Activated T-helper 9 cell treated with anti-CD3 and anti-CD28 coated beads, Interleukin-2, amount 50 U/mL, for 16 hours (primary cell): ENCODE results near the gene CPEB3.
"Not testable (repeated sequence)": the region's sequence is repeated elsewhere in the genome, so short reads cannot be mapped to it uniquely, and the experiment has no call there.

Source experiments
- DNase-seq: peaks from one replicate; pipeline ENCODE4 v3.0.0-alpha.2; 2020; ENCODE audit warnings: low read depth

The CPEB3 gene

DNA sequence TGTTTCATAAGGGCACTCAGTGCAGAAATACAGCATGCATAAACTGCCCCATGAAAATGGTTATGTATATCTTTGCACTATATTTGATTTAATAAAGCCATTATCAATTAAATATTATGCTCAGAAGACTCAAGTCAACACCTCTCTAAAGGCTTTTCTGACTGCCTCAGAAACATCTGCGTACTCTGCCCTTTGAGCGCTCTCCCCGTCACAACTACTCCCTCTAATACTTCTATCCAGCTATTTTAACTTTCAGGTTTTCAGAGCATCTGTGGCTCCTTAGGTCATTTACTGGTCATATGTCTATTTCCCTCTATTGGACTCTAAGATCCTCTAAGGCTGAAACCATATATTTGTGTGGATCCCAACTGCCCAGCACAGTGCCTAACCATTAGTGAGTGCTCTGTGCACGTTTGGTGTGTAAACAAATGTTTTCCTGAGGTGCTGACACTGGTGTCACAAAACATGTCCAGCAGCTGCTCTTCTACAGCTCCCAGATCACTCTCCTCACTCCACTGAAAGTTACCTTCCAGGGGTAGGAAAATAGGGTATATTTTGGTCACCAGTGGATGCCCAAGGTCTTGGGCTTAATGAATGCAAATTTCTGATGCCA lies 188.2 kb downstream of the CPEB3 start:
- DNase-seq, result no peak

- DNase-seq, result no peak
Measured at GRCh38 chr10:92094960-92095359, 195.9 kb downstream of the CPEB3 start.

DNA sequence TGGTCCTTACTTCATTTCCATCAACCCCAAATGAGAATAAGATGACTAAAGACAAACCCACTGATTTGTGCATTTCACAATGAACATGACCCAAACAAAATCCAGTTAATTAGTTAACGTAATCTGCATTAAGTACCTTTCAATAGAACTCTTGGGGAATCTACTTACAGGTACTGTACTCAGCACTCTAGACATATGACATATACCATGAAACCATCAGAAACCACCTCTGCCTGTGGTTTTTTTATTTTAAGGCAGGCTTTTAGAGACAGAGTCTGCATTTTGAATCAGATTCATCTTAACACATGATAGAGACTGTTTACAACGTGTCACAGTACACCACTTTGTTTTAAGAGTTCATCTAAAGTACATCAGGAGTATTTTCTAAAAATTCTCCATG lies 198.9 kb downstream of the CPEB3 start:
- DNase-seq, result no peak

DNA sequence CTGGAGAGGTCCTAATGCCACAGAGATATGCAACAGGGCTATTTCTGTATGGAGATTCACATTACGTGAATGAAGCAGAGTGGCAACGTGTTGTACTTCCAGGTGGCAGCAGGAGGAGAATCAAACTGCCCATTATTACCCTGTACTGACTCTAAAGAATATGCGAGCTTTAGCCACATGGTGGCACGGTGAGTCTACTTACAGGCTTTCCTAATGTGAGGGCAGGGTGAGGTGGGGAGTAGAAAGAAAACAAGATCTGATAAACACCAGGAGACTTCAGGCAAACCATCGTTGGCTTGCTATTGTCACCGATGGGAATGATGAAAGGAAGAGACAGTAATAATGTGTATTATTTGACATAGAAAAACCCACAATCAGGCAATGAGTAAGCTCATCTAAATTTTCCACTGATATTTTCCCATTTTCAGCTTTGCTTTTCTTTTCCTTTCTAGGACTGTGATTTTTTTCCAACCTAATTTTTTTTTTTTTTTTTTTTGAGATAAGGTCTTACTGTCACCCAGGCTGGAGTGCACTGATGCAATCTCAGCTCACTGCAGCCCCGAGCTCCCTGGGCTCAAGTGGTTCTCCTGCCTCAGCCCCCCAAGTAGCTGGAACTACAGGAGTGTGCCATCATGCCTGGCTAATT lies 203.0 kb downstream of the CPEB3 start:
- peak; percentile 10 for DNase-seq

- DNase-seq, result no peak
Measured at GRCh38 chr10:92082583-92083280, 208.1 kb downstream of the CPEB3 start.

GRCh38 chr10:92081641-92082040 lies 209.2 kb downstream of the CPEB3 start:
- no peak for DNase-seq

DNA sequence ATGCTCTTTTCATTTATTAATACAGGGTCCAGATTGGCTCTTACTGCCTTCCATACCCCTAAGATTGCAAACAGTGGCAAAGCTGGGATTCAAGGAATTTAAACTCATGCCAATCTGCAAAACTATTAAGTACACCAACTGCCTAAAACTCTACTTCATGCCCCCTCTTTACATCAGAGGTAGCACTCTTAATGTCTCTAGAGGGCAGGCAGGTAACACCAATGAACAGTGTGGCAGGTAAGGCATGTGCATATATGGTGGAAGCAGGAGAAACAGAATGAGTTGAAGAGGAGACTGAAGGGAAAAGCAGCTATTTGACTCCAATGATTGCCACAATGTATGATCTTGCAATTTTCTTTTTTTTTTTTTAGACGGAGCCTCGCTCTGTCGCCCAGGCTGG lies 210.6 kb downstream of the CPEB3 start:
- no peak for DNase-seq

DNA sequence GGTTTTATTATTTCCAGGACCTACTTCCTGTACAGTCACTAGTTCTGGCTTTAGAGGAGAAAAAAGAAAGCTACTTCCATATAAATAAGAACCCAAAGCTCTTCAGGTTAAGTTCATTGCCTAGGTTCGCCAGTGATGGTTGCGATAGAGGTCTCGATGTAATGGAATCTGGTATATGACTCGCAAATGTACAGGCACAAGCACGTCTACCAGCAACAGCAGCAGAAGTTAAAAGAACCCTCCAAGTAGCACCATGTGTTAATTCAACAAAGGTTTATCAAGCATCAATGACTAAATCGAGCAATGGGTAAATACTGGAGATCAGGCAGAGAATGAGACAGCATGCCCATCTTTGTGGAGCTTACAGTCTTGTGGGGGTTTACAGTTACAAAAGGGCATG lies 211.9 kb downstream of the CPEB3 start:
- no peak for DNase-seq

GRCh38 chr10:92076722-92077121 lies 214.2 kb downstream of the CPEB3 start:
- no peak for DNase-seq

GRCh38 chr10:92075829-92076228 lies 215.0 kb downstream of the CPEB3 start:
- no peak for DNase-seq

DNA sequence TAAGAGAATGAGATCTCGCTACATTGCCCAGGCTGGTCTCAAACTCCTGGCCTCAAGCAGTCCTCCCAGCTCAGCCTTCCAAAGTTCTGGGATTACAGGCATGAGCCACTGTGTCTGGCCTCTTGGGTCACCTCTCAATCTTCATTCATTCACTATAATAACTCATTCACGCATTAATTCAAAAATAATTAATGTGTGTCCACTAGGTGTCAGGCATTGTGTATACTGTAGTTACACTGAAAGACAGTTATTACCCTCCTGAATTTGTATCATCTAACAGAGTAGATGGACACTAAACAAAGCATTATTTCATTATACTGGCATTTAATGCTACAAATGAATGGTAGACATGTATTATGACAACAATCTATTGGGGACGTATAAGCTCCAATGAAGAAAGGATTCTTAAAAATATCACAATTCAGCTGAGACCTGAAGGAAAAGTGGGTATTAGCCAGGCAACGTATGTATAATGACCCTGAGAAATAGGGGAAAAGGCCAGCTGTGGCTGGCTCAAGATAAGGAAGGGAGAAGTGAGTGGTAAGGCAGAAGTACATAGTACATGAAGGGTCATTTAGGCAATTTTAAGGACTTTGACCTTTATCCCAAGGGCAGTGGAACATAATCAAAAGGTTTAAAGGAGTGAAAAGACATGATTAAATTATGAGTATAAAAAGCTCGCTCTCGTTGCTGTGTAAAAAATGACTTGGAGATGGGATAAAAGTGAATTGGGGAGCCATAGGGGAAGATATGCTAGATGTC lies 216.6 kb downstream of the CPEB3 start:
- DNase-seq, result no peak

GRCh38 chr10:92068900-92069299 lies 222.0 kb downstream of the CPEB3 start:
- no peak for DNase-seq

DNA sequence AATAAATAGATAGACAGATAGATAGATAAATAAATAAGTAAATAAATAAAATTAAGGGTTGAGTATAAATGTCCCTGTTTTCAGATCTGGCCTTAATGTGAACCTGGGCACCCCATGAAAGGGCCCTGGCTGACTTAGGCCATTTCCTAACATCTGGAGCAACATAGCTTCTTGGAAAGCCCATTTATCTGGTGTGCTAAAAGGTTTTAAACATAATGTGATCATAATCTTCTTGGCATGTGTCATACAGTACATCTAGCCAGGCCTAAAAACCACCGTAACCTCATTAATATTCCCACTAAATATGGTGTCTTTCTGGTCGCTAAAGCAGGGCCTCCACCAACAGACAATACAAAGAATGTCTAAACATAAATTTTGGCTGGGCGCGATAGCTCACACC lies 224.5 kb downstream of the CPEB3 start:
- no peak for DNase-seq

GRCh38 chr10:92064506-92064905 lies 226.4 kb downstream of the CPEB3 start:
- no peak for DNase-seq

DNA sequence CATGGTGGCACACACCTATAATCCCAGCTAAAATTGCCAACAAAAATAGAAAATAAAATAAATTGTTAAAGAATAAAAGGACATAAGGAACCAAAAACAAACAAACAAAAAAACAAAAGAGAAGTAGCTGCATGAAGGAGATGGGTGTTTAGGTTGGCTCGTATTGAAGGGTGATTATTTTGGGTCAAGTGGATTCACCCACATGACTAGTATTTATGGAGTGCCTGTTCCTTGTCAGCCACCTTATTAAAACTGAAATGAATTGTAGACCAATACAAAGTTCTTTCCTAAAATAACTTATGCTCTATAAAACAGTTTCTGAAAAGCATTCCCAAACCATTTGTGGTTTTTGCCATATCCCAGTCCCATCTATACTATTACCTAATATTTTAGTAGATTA lies 228.6 kb downstream of the CPEB3 start:
- no peak for DNase-seq

- no peak for DNase-seq
Measured at GRCh38 chr10:92054807-92055206, 236.1 kb downstream of the CPEB3 start.

DNA sequence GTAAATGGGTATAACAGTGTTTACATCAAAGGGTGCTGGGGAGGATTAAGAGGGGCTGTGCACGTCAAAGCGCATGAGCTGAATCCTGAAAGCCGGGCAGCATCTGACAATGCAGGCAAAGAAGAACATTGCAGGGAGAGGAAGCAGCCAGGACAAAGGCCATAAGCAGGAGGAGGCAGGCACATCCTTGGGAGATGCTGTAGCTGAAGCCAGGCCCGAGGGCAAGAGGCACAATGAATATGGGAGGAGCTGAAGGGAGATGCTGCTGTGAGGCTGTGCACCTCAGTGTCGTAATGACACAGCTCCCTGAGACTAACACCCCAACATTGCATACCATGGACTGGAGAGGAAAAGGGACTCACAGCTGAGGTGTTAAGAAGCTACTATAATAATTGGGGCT lies 238.1 kb downstream of the CPEB3 start:
- DNase-seq, result no peak

DNA sequence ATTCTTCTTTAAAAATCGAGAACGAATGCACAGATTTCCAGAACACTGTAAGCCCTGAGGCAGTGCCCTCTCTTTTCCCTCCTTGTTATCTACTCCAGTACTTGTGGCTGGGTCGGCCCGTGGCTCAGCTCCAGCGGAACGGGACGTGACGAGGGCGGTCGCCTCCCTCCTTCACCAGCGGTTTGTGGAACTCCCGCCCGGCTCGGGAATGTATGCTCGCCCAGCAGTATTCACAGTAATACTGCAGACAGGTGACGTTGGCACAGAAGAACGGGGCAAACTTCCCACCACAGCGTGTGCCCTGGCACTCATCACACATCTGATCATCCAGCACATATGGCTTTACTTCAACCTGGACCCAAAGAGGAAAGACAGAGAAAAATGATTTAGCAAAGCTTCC lies 238.8 kb downstream of the CPEB3 start:
- no peak for DNase-seq

DNA sequence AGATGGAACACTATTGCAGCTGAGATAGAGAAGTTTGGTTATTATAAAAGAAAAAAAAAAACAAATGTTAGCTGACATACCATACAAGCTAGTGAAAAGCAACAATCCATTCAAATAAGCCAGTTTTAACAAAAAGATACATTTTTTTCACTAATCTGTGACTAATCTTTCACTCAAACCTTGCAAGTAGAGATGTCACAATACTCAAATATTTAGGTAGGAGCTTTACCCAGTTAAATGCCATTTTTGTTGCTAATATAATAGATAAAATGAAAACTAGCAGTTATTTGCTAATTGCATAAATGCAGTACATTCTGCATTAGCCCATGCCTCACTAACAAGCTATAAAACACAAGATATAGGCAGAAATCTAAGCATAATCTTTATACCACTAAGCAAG lies 243.7 kb downstream of the CPEB3 start:
- no peak for DNase-seq

- no peak for DNase-seq
Measured at GRCh38 chr10:92045641-92046106, 245.2 kb downstream of the CPEB3 start.

- no peak for DNase-seq
Measured at GRCh38 chr10:92042541-92042940, 248.3 kb downstream of the CPEB3 start.

GRCh38 chr10:92038949-92039348 lies 251.9 kb downstream of the CPEB3 start:
- no peak for DNase-seq

DNA sequence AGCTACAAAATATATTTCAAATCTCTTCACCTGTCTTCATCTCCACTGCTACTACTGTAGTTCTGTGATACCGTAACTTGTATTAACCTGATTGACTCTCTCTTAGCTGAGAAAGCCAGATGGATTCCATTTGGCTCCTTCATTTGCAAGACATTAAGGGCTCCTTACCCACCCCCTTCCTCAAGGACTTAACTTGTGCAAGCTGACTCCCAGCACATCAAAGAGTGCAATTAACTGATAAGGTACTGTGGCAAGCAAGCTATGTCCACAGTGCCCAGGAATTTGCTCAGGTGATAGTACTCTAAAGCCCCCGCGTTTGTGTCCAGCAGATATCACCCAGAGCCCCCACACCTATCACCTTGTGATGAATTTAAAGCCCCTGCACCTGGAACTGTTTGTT lies 257.8 kb downstream of the CPEB3 start:
- DNase-seq, result not testable (repeated sequence)
